ENCODE measurements around the gene KNL1.
A peak's percentile ranks its signal among the peaks of the same experiment; 100 is the strongest.

The KNL1 gene, protein sequence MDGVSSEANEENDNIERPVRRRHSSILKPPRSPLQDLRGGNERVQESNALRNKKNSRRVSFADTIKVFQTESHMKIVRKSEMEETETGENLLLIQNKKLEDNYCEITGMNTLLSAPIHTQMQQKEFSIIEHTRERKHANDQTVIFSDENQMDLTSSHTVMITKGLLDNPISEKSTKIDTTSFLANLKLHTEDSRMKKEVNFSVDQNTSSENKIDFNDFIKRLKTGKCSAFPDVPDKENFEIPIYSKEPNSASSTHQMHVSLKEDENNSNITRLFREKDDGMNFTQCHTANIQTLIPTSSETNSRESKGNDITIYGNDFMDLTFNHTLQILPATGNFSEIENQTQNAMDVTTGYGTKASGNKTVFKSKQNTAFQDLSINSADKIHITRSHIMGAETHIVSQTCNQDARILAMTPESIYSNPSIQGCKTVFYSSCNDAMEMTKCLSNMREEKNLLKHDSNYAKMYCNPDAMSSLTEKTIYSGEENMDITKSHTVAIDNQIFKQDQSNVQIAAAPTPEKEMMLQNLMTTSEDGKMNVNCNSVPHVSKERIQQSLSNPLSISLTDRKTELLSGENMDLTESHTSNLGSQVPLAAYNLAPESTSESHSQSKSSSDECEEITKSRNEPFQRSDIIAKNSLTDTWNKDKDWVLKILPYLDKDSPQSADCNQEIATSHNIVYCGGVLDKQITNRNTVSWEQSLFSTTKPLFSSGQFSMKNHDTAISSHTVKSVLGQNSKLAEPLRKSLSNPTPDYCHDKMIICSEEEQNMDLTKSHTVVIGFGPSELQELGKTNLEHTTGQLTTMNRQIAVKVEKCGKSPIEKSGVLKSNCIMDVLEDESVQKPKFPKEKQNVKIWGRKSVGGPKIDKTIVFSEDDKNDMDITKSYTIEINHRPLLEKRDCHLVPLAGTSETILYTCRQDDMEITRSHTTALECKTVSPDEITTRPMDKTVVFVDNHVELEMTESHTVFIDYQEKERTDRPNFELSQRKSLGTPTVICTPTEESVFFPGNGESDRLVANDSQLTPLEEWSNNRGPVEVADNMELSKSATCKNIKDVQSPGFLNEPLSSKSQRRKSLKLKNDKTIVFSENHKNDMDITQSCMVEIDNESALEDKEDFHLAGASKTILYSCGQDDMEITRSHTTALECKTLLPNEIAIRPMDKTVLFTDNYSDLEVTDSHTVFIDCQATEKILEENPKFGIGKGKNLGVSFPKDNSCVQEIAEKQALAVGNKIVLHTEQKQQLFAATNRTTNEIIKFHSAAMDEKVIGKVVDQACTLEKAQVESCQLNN (N-terminal part only)

DNA sequence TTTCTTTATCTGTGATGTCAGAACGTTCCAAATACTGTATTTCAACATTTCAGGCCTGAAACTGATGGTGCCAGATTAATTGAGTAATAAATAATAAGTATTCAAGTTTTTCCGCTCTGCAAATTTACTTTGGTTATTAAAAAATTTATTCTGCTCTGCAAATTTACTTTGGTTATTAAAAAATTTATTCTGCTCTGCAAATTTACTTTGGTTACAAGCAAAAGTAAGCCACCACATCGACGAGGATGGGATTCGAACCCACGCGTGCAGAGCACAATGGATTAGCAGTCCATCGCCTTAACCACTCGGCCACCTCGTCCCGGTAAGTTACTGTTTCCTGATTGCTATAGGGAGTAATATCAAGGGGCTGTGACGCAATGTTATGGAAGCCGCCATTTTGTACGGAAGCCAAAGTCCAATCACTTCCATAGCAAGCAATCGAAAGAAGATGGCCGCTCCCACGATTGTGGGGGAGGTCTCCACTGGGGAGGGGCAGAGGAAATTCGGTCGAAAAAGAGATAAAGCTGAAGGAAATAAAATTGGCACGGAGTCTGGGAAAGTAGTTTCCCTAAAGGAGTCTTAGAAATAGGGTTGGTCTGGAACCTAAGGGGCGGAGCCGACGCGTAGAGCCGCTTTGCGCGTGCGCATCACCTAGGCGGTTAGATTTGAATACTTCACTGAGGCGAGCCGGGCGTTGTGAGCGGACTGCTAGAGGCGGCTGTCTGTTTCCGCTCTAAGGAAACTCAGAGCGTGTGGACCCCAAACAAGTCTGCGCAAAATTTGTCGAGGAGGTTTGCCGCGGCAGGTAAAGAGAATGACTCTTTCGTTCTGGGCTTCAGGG lies at the start of gene KNL1:
KNL1 (plus strand) TSS at position 662 of the 841 bp plus-strand sequence. CDS start 8,683 bp downstream, outside the sequence.
- TF ChIP-seq, protein P1, sequence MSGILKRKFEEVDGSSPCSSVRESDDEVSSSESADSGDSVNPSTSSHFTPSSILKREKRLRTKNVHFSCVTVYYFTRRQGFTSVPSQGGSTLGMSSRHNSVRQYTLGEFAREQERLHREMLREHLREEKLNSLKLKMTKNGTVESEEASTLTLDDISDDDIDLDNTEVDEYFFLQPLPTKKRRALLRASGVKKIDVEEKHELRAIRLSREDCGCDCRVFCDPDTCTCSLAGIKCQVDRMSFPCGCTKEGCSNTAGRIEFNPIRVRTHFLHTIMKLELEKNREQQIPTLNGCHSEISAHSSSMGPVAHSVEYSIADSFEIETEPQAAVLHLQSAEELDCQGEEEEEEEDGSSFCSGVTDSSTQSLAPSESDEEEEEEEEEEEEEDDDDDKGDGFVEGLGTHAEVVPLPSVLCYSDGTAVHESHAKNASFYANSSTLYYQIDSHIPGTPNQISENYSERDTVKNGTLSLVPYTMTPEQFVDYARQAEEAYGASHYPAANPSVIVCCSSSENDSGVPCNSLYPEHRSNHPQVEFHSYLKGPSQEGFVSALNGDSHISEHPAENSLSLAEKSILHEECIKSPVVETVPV (CRISPR knock-in tag; IDR thresholded peaks at IDR 0.05), result no peak
- TF ChIP-seq BACH2 (CRISPR knock-in tag; IDR thresholded peaks at IDR 0.05; ENCODE audit: borderline replicate concordance), result no peak
- TF ChIP-seq ZFP30 (CRISPR knock-in tag; IDR thresholded peaks at IDR 0.05), result no peak
- no peak for TF ChIP-seq ZNF8 (CRISPR knock-in tag; IDR thresholded peaks at IDR 0.05)
- 0 out of 2 replicates have a peak, but pooled peaks have one; percentile 8 for TF ChIP-seq ISL1 (CRISPR knock-in tag; IDR thresholded peaks at IDR 0.05)
- TF ChIP-seq OSR1 (CRISPR knock-in tag; IDR thresholded peaks at IDR 0.05), result no peak
- TF ChIP-seq ZC3H10 (CRISPR knock-in tag; IDR thresholded peaks at IDR 0.05), result no peak
- no peak for TF ChIP-seq SNAI2 (CRISPR knock-in tag; IDR thresholded peaks at IDR 0.05)
- TF ChIP-seq, protein P2, sequence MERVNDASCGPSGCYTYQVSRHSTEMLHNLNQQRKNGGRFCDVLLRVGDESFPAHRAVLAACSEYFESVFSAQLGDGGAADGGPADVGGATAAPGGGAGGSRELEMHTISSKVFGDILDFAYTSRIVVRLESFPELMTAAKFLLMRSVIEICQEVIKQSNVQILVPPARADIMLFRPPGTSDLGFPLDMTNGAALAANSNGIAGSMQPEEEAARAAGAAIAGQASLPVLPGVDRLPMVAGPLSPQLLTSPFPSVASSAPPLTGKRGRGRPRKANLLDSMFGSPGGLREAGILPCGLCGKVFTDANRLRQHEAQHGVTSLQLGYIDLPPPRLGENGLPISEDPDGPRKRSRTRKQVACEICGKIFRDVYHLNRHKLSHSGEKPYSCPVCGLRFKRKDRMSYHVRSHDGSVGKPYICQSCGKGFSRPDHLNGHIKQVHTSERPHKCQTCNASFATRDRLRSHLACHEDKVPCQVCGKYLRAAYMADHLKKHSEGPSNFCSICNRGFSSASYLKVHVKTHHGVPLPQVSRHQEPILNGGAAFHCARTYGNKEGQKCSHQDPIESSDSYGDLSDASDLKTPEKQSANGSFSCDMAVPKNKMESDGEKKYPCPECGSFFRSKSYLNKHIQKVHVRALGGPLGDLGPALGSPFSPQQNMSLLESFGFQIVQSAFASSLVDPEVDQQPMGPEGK (CRISPR knock-in tag; IDR thresholded peaks at IDR 0.05; ENCODE audit: borderline replicate concordance), result no peak
- peak; percentile 90 for TF ChIP-seq ZNF565 (CRISPR knock-in tag; conservative IDR thresholded peaks at IDR 0.05; ENCODE audit: low read depth)
- no peak for TF ChIP-seq ZNF70 (CRISPR knock-in tag; IDR thresholded peaks at IDR 0.05)
- TF ChIP-seq, protein P3, sequence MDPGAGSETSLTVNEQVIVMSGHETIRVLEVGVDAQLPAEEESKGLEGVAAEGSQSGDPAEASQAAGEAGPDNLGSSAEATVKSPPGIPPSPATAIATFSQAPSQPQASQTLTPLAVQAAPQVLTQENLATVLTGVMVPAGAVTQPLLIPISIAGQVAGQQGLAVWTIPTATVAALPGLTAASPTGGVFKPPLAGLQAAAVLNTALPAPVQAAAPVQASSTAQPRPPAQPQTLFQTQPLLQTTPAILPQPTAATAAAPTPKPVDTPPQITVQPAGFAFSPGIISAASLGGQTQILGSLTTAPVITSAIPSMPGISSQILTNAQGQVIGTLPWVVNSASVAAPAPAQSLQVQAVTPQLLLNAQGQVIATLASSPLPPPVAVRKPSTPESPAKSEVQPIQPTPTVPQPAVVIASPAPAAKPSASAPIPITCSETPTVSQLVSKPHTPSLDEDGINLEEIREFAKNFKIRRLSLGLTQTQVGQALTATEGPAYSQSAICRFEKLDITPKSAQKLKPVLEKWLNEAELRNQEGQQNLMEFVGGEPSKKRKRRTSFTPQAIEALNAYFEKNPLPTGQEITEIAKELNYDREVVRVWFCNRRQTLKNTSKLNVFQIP (CRISPR knock-in tag; IDR thresholded peaks at IDR 0.05; ENCODE audit: borderline replicate concordance, low read depth), result no peak
- no peak for TF ChIP-seq PPARA (CRISPR knock-in tag; IDR thresholded peaks at IDR 0.05; ENCODE audit: borderline replicate concordance)
- ATAC-seq, result peak; percentile 83

DNA sequence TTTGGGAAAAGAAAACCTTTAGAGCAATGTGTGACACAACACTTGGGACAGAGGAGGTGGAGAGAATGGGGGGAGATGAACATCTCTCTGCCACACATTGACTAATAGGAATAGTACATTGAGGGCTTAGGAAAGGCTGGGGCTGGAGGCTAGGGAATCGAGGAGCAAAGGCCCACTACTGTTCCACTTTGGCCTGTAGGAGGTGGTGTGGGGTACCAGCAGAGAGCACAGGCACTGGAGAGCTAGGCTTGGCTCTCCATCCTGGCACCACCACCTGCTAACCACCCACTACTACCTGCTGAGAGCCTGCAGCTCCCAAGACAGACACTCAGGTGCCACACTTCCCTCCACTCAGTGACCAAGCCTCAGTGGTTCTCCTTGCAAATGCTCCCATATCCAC lies 48.6 kb upstream of the KNL1 start:
- TF ChIP-seq BACH2 (CRISPR knock-in tag; IDR thresholded peaks at IDR 0.05; ENCODE audit: borderline replicate concordance), result no peak
- no peak for TF ChIP-seq SNAI2 (CRISPR knock-in tag; IDR thresholded peaks at IDR 0.05)
- no peak for TF ChIP-seq ZNF70 (CRISPR knock-in tag; IDR thresholded peaks at IDR 0.05)
- TF ChIP-seq OSR1 (CRISPR knock-in tag; IDR thresholded peaks at IDR 0.05), result no peak
- TF ChIP-seq RARB (CRISPR knock-in tag; IDR thresholded peaks at IDR 0.05), result no peak
- no peak for ATAC-seq

DNA sequence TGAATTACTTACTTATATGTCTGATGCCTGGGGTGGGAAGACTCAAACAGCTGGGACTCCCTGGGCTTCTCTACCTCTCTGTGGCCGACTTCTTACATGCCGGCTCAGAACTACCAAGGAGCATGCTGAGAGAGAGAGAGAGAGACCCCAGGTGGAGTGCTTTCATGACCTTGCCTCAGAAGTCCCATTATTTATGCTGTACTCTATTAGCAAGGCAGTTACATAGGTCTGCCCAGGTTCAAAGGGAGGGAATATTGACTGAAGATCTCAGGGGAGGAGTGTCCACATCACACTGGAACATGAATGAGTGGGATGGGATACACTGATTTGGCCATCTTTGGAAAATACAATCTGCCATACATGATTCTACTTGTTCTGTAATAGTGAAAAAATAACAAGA lies 45.4 kb upstream of the KNL1 start:
- no peak for ATAC-seq
- TF ChIP-seq ZNF8 (CRISPR knock-in tag; IDR thresholded peaks at IDR 0.05) (no peak), ARNTL (CRISPR knock-in tag; IDR thresholded peaks at IDR 0.05; ENCODE audit: borderline replicate concordance, low read depth) (no peak), ZFP30 (CRISPR knock-in tag; IDR thresholded peaks at IDR 0.05) (no peak)
- TF ChIP-seq, protein P2 (CRISPR knock-in tag; IDR thresholded peaks at IDR 0.05; ENCODE audit: borderline replicate concordance), result no peak
- TF ChIP-seq, protein P4, sequence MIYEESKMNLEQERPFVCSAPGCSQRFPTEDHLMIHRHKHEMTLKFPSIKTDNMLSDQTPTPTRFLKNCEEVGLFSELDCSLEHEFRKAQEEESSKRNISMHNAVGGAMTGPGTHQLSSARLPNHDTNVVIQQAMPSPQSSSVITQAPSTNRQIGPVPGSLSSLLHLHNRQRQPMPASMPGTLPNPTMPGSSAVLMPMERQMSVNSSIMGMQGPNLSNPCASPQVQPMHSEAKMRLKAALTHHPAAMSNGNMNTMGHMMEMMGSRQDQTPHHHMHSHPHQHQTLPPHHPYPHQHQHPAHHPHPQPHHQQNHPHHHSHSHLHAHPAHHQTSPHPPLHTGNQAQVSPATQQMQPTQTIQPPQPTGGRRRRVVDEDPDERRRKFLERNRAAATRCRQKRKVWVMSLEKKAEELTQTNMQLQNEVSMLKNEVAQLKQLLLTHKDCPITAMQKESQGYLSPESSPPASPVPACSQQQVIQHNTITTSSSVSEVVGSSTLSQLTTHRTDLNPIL (CRISPR knock-in tag; IDR thresholded peaks at IDR 0.05; ENCODE audit: low read depth), result no peak
- TF ChIP-seq, protein P3 (CRISPR knock-in tag; IDR thresholded peaks at IDR 0.05; ENCODE audit: borderline replicate concordance, low read depth), result no peak

Data from SK-N-SH treated with all-trans-retinoic acid at 6 μM for 48 hours (cell line).